ENCODE results near the gene MYH7B.

Gene MYH7B

GRCh38 chr20:34971561-34972235 is 16.0 kb downstream of the MYH7B start:
- H3K4me3 ChIP-seq (ENCODE audit: low read depth, low read length), result no peak overlapping the region
- no peak for TF ChIP-seq CTCF (conservative IDR thresholded peaks at IDR 0.05; ENCODE audit: low read depth, low read length)
- no peak for DNase-seq (ENCODE audit: low read depth)

GRCh38 chr20:34974246-34974645 is 18.6 kb downstream of the MYH7B start:
- no peak for TF ChIP-seq CTCF (conservative IDR thresholded peaks at IDR 0.05; ENCODE audit: low read depth, low read length)
- no peak overlapping the region for H3K4me3 ChIP-seq (ENCODE audit: low read depth, low read length)
- no peak for DNase-seq (ENCODE audit: low read depth)

DNA sequence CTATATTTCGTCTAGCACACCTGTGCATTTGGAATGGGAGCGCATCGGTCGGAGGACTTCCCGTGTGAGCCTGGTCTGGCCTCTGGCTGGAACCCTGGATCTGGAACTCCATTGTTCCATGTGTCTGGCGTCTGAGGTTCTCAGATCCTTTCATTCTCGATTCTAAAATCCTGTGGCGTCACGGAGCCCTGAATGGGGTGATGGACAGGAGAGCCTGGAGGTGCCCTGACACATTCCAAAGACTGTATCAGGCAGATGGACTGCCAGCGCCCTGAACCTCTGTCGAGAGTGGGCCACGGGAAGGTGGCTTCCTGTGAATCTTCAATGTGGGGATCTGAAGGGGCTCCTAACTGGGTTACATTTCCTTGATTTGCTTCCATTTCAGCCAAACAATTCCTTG is 20.6 kb downstream of the MYH7B start:
- no peak for TF ChIP-seq CTCF (conservative IDR thresholded peaks at IDR 0.05; ENCODE audit: low read depth, low read length)
- no peak for DNase-seq (ENCODE audit: low read depth)
- no peak overlapping the region for H3K4me3 ChIP-seq (ENCODE audit: low read depth, low read length)

DNA sequence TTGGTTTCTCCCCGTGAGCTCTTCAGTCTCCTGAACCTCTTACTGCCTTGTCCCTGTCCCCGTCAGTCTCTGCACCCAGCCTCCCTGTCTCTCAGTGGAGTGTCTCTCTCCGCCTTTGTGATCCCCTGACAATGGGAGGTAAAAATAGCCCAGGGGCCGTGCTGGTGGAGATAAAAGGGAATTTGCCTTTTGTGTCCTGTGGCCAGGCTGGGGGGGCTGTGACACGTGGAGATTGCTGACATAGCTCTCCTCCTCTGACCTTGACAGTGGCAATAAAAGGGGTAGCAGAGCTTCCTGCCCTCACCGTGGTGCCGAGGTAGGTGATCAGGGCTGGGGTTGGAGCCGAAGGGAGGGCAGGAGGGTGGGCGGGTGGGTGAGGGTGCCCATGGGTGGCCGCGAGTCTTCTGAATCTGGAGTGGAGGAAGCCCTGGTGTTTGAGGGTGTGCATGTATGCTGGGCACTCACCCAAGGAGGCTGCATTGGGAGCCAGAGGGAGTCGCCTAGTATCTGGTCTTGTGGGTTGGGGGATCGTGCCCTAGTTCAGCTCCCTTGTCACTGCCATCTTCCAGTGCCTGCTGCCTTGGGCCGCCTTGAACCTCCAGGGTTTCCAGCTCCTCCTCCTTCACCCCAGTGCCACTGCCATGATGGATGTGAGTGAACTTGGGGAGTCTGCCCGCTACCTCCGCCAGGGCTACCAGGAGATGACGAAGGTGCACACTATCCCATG is 21.9 kb downstream of the MYH7B start:
- no peak for TF ChIP-seq CTCF (conservative IDR thresholded peaks at IDR 0.05; ENCODE audit: low read depth, low read length)
- H3K4me3 ChIP-seq (ENCODE audit: low read depth, low read length), result no peak overlapping the region
- DNase-seq (ENCODE audit: low read depth), result no peak

GRCh38 chr20:34978092-34978744 is 22.6 kb downstream of the MYH7B start:
- no peak for TF ChIP-seq CTCF (conservative IDR thresholded peaks at IDR 0.05; ENCODE audit: low read depth, low read length)
- DNase-seq (ENCODE audit: low read depth), result no peak
- H3K4me3 ChIP-seq (ENCODE audit: low read depth, low read length), result no peak overlapping the region

DNA sequence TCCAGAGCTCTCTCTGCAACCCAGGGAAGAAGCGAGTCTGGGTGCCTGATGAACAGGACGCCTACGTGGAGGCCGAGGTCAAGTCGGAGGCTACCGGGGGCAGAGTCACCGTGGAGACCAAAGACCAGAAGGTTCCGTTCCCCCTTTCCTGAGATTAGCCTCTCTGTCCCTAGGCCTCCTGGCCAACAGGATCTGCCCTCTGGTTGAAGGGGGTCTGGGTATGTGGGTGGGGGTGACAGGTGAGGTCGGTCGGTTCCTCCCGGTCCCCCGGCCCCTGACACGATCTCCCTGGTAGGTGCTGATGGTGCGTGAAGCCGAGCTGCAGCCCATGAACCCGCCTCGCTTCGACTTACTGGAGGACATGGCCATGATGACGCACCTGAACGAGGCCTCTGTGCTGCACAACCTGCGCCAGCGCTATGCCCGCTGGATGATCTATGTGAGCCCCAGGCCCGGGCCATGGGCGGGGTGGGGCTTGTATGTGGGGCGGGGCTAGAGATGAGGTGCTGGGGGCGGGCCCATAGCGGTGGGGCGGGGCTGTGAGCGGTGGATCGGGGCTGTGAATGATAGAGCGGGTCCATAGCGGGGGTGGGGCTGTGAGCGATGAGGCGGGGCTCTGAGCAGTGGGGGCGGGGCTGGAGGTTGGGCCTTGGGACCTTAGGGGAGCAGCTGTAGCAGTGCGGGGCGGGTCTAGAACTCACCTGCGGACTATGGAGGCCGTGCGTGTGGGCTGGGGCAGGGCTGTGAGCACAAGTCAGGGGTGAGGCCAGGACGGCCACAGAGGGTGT is 23.9 kb downstream of the MYH7B start:
- TF ChIP-seq CTCF (conservative IDR thresholded peaks at IDR 0.05; ENCODE audit: low read depth, low read length), result no peak
- DNase-seq (ENCODE audit: low read depth), result no peak
- H3K4me3 ChIP-seq (ENCODE audit: low read depth, low read length), result no peak overlapping the region
